ENCODE results near the gene STAM. TPM values are rescaled to one million over a fixed set of nuclear protein-coding genes. Genes with fewer than 3 reads are reported as not detected.
A peak's percentile ranks its signal among the peaks of the same experiment; 100 is the strongest.

The STAM gene
- total and polyA plus RNA-seq, 9 of the 15 experiments (the other 6 are each of a cell fraction or from before 2014, with no cell fraction given) = 13.8 to 33.5 (median 26.4) TPM

DNA sequence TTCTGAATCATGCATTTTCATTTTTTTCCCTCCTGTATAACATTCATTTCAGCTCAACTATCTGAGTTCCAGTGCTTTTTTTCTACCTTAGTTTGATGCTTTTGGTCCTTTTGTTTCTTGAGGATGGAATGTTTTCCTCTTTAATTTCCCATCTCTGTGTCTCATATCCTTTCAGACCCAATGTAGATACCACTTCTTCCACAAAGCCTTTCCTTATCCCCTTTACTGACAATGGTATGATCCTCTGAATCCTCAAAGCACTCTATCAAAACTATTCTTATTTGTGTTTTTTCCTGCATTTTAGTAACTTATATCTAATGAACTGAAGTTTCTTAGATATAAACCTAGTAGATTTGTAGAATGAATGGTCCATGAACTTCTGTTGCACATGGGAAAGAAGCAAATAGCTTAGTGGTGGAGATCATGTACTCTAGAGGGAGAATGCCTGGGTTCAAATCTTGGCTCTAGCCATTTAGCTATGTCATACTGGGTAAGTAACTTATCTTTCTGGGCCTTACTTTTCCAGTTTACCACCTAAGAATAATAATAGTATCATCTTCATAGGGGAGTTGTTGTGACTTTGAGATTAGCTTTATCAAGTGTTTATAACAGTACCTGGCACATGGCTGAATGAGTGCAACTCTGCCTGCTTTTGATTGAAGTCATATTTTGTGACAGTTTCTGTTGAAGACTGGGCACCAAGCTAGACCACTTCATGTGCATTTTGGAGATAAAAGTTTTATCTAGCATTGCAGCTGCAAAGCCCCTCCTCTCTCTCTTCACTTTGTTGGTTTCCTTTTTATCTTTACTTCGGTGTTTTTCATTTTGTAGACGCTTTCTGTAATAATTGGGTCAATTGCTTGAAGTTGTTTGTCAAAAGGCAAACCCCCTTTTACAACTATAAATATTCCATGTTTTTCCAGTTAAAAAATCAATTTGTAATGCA, 18.5 kb downstream of the STAM start (continued):
- TF ChIP-seq, protein P1, sequence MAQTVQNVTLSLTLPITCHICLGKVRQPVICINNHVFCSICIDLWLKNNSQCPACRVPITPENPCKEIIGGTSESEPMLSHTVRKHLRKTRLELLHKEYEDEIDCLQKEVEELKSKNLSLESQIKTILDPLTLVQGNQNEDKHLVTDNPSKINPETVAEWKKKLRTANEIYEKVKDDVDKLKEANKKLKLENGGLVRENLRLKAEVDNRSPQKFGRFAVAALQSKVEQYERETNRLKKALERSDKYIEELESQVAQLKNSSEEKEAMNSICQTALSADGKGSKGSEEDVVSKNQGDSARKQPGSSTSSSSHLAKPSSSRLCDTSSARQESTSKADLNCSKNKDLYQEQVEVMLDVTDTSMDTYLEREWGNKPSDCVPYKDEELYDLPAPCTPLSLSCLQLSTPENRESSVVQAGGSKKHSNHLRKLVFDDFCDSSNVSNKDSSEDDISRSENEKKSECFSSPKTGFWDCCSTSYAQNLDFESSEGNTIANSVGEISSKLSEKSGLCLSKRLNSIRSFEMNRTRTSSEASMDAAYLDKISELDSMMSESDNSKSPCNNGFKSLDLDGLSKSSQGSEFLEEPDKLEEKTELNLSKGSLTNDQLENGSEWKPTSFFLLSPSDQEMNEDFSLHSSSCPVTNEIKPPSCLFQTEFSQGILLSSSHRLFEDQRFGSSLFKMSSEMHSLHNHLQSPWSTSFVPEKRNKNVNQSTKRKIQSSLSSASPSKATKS (CRISPR knock-in tag; IDR thresholded peaks at IDR 0.05) = no peak
- peak; percentile 60 to 88; a peak in 3 of 4 replicates for TF ChIP-seq HDAC1 (IDR thresholded peaks at IDR 0.05)
- no peak for TF ChIP-seq PATZ1 (CRISPR knock-in tag; IDR thresholded peaks at IDR 0.05; ENCODE audit: borderline replicate concordance)
- no peak for TF ChIP-seq ZSCAN32 (CRISPR knock-in tag; IDR thresholded peaks at IDR 0.05)
- no peak for TF ChIP-seq RFX5 (IDR thresholded peaks at IDR 0.05; ENCODE audit: low read depth, low read length)
- TF ChIP-seq MEF2D (tag; conservative IDR thresholded peaks at IDR 0.05; ENCODE audit: low read depth) = peak; percentile 93
- TF ChIP-seq POU5F1 (IDR thresholded peaks at IDR 0.05; ENCODE audit: borderline replicate concordance, low read depth, low read length, partially characterized antibody) = no peak
- peak; percentile 81 for TF ChIP-seq JUND (IDR thresholded peaks at IDR 0.05; ENCODE audit: borderline replicate concordance, low read depth, low read length)
- TF ChIP-seq JUND (tag; IDR thresholded peaks at IDR 0.05; ENCODE audit: borderline replicate concordance, low read depth, low read length) = peak; percentile 70; the same call in 1 of the 3 replicates
- TF ChIP-seq, protein P2, sequence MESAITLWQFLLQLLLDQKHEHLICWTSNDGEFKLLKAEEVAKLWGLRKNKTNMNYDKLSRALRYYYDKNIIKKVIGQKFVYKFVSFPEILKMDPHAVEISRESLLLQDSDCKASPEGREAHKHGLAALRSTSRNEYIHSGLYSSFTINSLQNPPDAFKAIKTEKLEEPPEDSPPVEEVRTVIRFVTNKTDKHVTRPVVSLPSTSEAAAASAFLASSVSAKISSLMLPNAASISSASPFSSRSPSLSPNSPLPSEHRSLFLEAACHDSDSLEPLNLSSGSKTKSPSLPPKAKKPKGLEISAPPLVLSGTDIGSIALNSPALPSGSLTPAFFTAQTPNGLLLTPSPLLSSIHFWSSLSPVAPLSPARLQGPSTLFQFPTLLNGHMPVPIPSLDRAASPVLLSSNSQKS (CRISPR knock-in tag; IDR thresholded peaks at IDR 0.05) = 0 out of 2 replicates have a peak, but pooled peaks have one; percentile 14
- TF ChIP-seq RBM14 (IDR thresholded peaks at IDR 0.05; ENCODE audit: borderline replicate concordance, insufficient read depth, low read depth, low read length) = no peak
- TF ChIP-seq WHSC1 (IDR thresholded peaks at IDR 0.05; ENCODE audit: low read length) = no peak
- TF ChIP-seq NFXL1 (CRISPR knock-in tag; IDR thresholded peaks at IDR 0.05) = no peak
- TF ChIP-seq SMARCB1 (IDR thresholded peaks at IDR 0.05; ENCODE audit: insufficient read length, low read depth) = peak; percentile 78
- 0 out of 2 replicates have a peak, but pooled peaks have one; percentile 52 for TF ChIP-seq FOXP1 (CRISPR knock-in tag; IDR thresholded peaks at IDR 0.05)
- no peak for TF ChIP-seq ZNF232 (CRISPR knock-in tag; IDR thresholded peaks at IDR 0.05)
- TF ChIP-seq, protein P3, sequence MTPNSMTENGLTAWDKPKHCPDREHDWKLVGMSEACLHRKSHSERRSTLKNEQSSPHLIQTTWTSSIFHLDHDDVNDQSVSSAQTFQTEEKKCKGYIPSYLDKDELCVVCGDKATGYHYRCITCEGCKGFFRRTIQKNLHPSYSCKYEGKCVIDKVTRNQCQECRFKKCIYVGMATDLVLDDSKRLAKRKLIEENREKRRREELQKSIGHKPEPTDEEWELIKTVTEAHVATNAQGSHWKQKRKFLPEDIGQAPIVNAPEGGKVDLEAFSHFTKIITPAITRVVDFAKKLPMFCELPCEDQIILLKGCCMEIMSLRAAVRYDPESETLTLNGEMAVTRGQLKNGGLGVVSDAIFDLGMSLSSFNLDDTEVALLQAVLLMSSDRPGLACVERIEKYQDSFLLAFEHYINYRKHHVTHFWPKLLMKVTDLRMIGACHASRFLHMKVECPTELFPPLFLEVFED (CRISPR knock-in tag; conservative IDR thresholded peaks at IDR 0.05) = no peak
- TF ChIP-seq ZBTB7A (IDR thresholded peaks at IDR 0.05; ENCODE audit: borderline replicate concordance, control insufficient read depth, low read depth, low read length) = peak; percentile 52; the same call in 1 of the 2 replicates
